GF-D8 (cell line): Measurements from ENCODE around the gene CXCR4.
"Not testable (repeated sequence)": the region's sequence is repeated elsewhere in the genome, so short reads cannot be mapped to it uniquely, and the experiment has no call there.

Source experiments
- DNase-seq: peaks from one replicate; lab custom pipeline; 2025; lab: John Stamatoyannopoulos, UW

CXCR4 gene

DNA sequence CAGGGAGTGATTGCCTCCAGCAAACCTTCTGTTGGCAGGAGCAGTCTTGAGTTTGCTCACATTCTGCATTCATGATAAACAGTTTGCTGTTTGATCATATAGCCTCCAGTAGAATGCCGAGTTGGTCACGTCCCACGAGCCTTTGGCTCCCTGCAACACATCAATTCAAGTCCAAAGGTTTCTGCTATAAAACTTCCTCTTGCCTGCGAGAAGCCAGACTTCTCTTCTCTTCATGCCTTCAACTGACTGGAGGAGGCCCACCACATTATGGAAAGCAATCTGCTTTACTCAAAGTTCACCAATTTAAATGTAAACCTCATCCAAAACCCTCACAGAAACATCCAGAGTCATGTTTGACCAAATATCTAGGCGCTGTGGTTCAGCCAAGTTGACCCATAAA, 40.8 kb downstream of the CXCR4 start:
- no peak for DNase-seq

GRCh38 chr2:136075476-136075875, 42.5 kb downstream of the CXCR4 start:
- no peak for DNase-seq

DNA sequence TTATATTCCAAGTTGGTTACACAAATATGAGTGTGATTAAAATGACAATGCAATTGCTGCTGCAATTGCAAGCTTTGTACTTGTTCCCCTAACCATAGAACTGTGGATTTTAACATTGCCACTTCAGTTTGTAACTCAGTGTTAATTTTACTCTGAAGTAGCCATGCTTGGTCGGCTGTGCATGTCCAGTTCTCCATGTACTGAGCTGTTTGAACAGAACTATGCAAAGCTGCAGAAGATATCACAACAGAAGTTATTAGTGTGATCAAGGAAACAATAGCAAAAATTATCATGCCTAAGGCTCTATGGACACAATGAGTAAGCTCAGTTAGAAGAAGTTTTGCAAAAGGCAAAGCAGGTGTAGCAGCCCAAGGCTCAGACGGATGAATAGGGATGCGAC, 45.3 kb downstream of the CXCR4 start:
- no peak for DNase-seq

- not testable (repeated sequence) for DNase-seq
These were observed 46.1 kb downstream of the CXCR4 start for GRCh38 chr2:136071887-136072286.

- DNase-seq, result no peak
These were observed 47.0 kb downstream of the CXCR4 start for GRCh38 chr2:136070913-136071312.

DNA sequence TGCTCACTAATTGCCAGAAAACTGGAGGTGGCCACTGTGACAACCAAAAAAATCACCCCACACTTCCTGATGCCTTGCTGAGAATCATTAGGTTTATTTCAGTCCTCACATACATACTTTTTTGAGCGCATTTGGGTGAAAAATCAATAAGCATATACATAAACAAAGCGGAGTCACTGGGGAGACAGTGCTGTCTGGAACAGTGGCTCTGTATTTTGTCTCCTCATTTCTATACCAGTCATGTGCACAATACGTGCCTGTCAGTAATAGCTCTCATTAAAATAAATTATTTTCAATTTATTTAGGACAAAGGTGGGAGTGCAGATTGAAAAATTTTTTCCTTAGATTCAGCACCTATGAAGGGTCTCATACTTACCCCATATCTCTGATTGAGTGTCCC, 48.2 kb downstream of the CXCR4 start:
- no peak for DNase-seq

DNA sequence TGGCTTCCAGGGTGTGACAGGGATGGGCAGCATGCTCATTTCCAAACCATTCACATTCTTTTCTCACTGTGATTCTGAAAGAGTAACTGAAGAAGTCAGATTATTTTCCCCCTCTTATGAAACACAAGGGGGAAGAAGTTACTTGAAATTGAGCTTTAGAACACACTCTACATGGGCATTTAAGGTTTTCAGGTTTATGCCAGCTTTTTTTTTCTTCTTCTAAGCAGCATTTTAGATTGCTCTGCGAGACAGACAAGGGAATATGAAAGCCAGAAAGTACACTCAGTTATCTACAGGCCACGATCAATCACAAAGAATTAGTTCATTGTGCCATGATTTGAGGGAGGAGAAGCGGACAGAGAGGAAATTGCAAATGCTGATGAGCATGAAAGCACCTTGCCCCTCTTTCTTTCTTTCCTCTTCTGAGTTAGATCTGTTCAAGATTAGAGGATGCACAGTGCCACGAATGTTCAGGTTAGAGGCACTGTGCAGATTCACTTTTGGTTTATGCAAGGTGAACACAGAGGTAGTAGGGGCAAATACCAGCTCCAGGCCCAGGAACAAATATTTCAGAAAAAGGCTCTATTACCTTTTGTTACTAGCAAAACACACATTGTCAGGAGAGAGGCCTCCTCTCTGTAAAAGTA, 49.2 kb downstream of the CXCR4 start:
- no peak for DNase-seq

GRCh38 chr2:136067897-136068580, 49.9 kb downstream of the CXCR4 start:
- DNase-seq, result no peak

DNA sequence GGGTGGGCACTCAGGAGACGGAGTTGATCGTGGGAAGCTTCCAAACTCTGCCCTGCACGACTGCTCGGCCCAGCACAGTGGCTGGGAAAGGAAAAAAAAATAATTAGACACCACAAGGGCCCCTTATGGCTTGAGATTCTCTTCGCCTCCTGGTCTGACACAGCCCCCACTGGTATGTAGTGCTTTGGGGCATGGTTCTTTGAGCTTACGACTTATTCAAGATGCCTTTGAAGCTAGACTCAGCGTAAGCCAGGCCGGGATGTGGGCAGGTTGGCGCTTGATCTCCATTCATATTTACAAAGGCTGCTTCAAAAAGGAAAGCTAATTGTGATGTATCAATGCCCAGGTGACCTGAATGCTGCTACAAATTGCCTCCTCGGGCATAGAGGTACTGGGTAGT, 50.5 kb downstream of the CXCR4 start:
- DNase-seq, result no peak

DNA sequence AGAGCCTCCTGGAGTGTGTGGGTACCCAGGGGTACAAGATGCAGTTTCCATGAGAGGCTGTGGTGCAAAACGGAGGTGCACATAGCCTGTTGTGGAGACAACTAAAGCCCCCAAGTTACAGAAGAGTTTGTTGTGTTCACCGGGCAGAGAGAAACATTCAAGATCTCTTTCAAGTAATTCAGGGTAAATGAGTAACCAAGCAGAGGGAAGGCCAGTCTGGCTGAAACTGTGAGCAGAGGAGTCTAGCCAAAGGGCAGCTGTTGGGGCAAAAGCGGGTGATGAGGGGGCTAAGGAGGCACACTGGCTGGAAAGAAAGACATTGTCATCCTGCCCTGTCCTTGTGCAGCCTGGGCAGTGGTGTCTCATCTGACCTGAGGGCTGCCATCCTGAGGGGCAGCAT, 52.0 kb downstream of the CXCR4 start:
- no peak for DNase-seq

- DNase-seq, result no peak
These were observed 52.6 kb downstream of the CXCR4 start for GRCh38 chr2:136065384-136065783.
